ENCODE results near the gene COL21A1. TPM values are rescaled to one million over a fixed set of nuclear protein-coding genes. Genes with fewer than 3 reads are reported as not detected.
"Not testable (repeated sequence)": the region's sequence is repeated elsewhere in the genome, so short reads cannot be mapped to it uniquely, and the experiment has no call there.

Gene COL21A1
- total and polyA plus RNA-seq, 2 of the 13 experiments (the other 11 are each of a cell fraction or from before 2014, with no cell fraction given) = 0.13 TPM; not detected in 1

DNA sequence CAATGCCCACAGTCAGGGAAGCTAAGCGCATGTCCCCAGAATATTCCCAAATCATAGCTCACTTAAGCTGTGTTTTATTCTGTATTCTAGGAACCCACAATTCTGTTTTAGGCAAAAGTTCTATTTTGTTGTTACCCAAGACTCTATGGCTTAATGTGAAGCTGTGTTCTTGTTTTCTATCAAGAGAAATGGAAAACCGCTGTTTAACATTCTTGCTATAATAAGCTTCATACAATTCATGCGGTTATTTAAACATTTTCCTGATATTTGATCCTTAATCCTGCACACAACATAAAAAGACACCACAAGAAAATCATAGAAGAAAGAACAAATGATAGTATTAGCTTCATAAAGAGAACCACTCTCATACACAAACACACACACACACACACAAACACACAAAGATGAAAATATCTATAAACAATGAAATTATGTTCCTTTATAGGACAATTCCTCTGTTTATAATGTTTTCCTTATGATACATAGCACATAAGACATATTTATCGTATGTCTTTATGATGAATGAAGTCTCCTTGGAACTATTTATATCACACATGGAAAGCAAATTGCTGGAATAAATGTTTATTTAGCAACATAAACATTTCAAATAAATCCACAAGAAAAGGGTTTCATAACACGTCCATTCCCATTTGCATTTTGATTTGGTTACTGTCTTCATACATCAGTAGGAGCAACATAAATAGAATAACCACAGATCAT, 16.4 kb upstream of the COL21A1 start:
- Histone ChIP-seq H3K9ac (ENCODE audit: insufficient read depth, low read depth, low read length) (no peak overlapping the region), H4K20me1 (ENCODE audit: insufficient read depth, low read length) (no peaks in the 10 kb centered on the region), H3K27me3 (ENCODE audit: control insufficient read depth in 1 of 2, insufficient read depth in 2 of 2, low read length in 2 of 2) (peaks cover 0 to 7% of the 10 kb centered on the region in 2 experiments; a peak in 3 of 5 replicates), H3K27ac (ENCODE audit: extremely low read length, insufficient read depth, low read length) (no peak overlapping the region), H3K79me2 (ENCODE audit: insufficient read depth, low read length) (no peaks in the 10 kb centered on the region), H3K4me1 (ENCODE audit: insufficient read depth, low read length) (no peaks in the 10 kb centered on the region), H3K4me3 (replicated peaks in 1 of 3; ENCODE audit: insufficient read depth in 1 of 3, low read depth in 2 of 3, low read length in 3 of 3) (no peak overlapping the region), H3K4me2 (ENCODE audit: low read depth, low read length) (no peak overlapping the region), H2AFZ (ENCODE audit: low read length) (no peak overlapping the region), H3K9me3 (ENCODE audit: low read length) (no peaks in the 10 kb centered on the region), H3K36me3 (replicated peaks in 1 of 2; ENCODE audit: control insufficient read depth in 1 of 2, insufficient read depth in 2 of 2, low read length in 2 of 2) (no peaks in the 10 kb centered on the region)
- CTCF ChIA-PET (ENCODE audit: low intra/inter-chr PET ratio, low total read pairs) = no interaction called here
- no TSS peak for BruUV-seq (replicated peaks)
- DNase-seq (ENCODE audit: low spot score) (no peak), ATAC-seq (no peak), FAIRE-seq (no peak)
- intact Hi-C loops (cut with micrococcal nuclease; ENCODE audit: unreplicated experiment) = no loop called here
- TF ChIP-seq, protein P1, sequence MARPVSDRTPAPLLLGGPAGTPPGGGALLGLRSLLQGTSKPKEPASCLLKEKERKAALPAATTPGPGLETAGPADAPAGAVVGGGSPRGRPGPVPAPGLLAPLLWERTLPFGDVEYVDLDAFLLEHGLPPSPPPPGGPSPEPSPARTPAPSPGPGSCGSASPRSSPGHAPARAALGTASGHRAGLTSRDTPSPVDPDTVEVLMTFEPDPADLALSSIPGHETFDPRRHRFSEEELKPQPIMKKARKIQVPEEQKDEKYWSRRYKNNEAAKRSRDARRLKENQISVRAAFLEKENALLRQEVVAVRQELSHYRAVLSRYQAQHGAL (CRISPR knock-in tag; IDR thresholded peaks at IDR 0.05; ENCODE audit: not compliant biosample characterization) = no peak
- TF ChIP-seq, protein P2, sequence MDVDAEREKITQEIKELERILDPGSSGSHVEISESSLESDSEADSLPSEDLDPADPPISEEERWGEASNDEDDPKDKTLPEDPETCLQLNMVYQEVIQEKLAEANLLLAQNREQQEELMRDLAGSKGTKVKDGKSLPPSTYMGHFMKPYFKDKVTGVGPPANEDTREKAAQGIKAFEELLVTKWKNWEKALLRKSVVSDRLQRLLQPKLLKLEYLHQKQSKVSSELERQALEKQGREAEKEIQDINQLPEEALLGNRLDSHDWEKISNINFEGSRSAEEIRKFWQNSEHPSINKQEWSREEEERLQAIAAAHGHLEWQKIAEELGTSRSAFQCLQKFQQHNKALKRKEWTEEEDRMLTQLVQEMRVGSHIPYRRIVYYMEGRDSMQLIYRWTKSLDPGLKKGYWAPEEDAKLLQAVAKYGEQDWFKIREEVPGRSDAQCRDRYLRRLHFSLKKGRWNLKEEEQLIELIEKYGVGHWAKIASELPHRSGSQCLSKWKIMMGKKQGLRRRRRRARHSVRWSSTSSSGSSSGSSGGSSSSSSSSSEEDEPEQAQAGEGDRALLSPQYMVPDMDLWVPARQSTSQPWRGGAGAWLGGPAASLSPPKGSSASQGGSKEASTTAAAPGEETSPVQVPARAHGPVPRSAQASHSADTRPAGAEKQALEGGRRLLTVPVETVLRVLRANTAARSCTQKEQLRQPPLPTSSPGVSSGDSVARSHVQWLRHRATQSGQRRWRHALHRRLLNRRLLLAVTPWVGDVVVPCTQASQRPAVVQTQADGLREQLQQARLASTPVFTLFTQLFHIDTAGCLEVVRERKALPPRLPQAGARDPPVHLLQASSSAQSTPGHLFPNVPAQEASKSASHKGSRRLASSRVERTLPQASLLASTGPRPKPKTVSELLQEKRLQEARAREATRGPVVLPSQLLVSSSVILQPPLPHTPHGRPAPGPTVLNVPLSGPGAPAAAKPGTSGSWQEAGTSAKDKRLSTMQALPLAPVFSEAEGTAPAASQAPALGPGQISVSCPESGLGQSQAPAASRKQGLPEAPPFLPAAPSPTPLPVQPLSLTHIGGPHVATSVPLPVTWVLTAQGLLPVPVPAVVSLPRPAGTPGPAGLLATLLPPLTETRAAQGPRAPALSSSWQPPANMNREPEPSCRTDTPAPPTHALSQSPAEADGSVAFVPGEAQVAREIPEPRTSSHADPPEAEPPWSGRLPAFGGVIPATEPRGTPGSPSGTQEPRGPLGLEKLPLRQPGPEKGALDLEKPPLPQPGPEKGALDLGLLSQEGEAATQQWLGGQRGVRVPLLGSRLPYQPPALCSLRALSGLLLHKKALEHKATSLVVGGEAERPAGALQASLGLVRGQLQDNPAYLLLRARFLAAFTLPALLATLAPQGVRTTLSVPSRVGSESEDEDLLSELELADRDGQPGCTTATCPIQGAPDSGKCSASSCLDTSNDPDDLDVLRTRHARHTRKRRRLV (CRISPR knock-in tag; IDR thresholded peaks at IDR 0.05) = no peak
- TF ChIP-seq ARHGAP35 (CRISPR knock-in tag; IDR thresholded peaks at IDR 0.05; ENCODE audit: borderline replicate concordance) (no peak), RFX5 (IDR thresholded peaks at IDR 0.05; ENCODE audit: low read depth, low read length) (no peak), JDP2 (CRISPR knock-in tag; IDR thresholded peaks at IDR 0.05; ENCODE audit: borderline replicate concordance) (no peak), GTF3A (CRISPR knock-in tag; conservative IDR thresholded peaks at IDR 0.05) (no peak), DMAP1 (CRISPR knock-in tag; IDR thresholded peaks at IDR 0.05) (no peak), REXO4 (CRISPR knock-in tag; IDR thresholded peaks at IDR 0.05; ENCODE audit: borderline replicate concordance) (no peak), ZNF572 (CRISPR knock-in tag; IDR thresholded peaks at IDR 0.05) (no peak)
- TF ChIP-seq, protein P3, sequence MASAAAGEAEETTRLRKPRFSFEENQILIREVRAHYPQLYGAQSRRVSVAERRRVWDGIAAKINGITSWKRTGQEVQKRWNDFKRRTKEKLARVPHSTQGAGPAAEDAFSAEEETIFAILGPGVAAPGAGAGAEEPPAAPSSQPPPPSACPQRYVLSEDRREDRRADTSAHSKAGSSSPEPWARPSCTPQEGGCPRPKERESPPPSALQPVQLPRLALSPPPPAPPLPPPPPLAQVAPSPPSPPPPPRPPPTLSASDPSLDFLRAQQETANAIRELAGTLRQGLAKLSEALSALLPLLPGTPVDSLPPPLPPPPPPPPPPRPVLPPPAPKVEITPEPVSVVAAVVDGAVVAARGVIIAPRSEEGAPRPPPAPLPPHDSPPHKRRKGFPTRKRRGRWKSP (CRISPR knock-in tag; IDR thresholded peaks at IDR 0.05) = no peak
- in situ Hi-C loops (cut with HindIII; ENCODE audit: extremely low pct_ligation_motif_present, low pct_unique_long_range_greater_than_20kb) = no loop called here
- POLR2A ChIA-PET = no interaction called here
- 3% methylated on average over 5 of the region's 5 CpGs for WGBS (ENCODE audit: low lambda C conversion rate)

DNA sequence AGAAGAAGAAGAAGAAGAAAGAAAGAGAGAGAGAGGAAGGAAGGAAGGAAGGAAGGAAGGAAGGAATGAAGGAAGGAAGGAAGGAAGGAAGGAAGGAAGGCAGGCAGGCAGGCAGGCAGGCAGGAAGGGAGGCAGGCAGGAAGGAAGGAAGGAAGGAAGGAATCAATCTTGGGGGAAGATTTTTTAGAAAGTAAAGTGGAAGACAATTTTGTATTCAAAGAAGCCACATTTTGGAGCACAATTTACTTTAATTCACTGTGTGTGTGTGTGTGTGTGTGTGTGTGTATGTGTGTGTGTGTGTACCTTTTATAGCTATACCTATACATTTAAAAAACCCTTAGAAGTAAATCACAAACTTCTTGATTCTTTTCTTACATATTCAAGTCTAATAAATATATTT, 13.2 kb upstream of the COL21A1 start:
- intact Hi-C loops (cut with micrococcal nuclease; ENCODE audit: unreplicated experiment); H2AFZ ChIP-seq (ENCODE audit: low read length); POLR2A ChIA-PET; BruUV-seq (replicated peaks); FAIRE-seq; H4K20me1 ChIP-seq (ENCODE audit: insufficient read depth, low read length); H3K4me2 ChIP-seq (ENCODE audit: low read depth, low read length); H3K4me3 ChIP-seq (replicated peaks in 1 of 3; ENCODE audit: insufficient read depth in 1 of 3, low read depth in 2 of 3, low read length in 3 of 3); H3K27me3 ChIP-seq (ENCODE audit: control insufficient read depth in 1 of 2, insufficient read depth in 2 of 2, low read length in 2 of 2); in situ Hi-C loops (cut with HindIII; ENCODE audit: extremely low pct_ligation_motif_present, low pct_unique_long_range_greater_than_20kb); H3K4me1 ChIP-seq (ENCODE audit: insufficient read depth, low read length); H3K9ac ChIP-seq (ENCODE audit: insufficient read depth, low read depth, low read length); CTCF ChIA-PET (ENCODE audit: low intra/inter-chr PET ratio, low total read pairs); H3K27ac ChIP-seq (ENCODE audit: extremely low read length, insufficient read depth, low read length); H3K9me3 ChIP-seq (ENCODE audit: low read length); ATAC-seq; DNase-seq (ENCODE audit: low spot score); H3K79me2 ChIP-seq (ENCODE audit: insufficient read depth, low read length); H3K36me3 ChIP-seq (replicated peaks in 1 of 2; ENCODE audit: control insufficient read depth in 1 of 2, insufficient read depth in 2 of 2, low read length in 2 of 2): not testable (repeated sequence)

Measured in HepG2 (cell line).